Spleen (tissue), 11 donors: ENCODE data around the gene RBFOX1. TPM values are rescaled to one million over a fixed set of nuclear protein-coding genes. Genes with fewer than 3 reads are reported as not detected.

Experiments
- DNase-seq: peaks from one replicate; pipeline ENCODE4 v3.0.0-alpha.2; 2020
- H3K27ac ChIP-seq, 8 donors: fragments of 200-600 bp; sonication (generic) in 7 of 8; 1 replicate in 4 of 8; 2 replicates in 4 of 8; pipeline versions ENCODE4 v1.5.0 to v1.8.0; 2016 to 2021; ENCODE audit warnings: inconsistent platforms in 4 of 8, mild to moderate bottlenecking in 4 of 8, moderate library complexity in 1 of 8
- H3K27me3 ChIP-seq, 7 donors: fragments of 200-600 bp; sonication (generic) in 6 of 7; replicated peaks in 1 of 7; 1 replicate in 4 of 7; 2 replicates in 3 of 7; pipeline versions ENCODE4 v1.5.0 to v1.8.0; 2016 to 2021; ENCODE audit warnings: inconsistent platforms in 3 of 7, mild to moderate bottlenecking in 1 of 7
- H3K36me3 ChIP-seq, 6 donors: fragments of 200-600 bp; sonication (generic) in 5 of 6; 1 replicate in 4 of 6; 2 replicates in 2 of 6; pipeline versions ENCODE4 v1.5.0 to v1.8.0; 2016 to 2021; ENCODE audit warnings: inconsistent platforms in 2 of 6
- H3K4me1 ChIP-seq, 6 donors: fragments of 200-600 bp; sonication (generic) in 5 of 6; 1 replicate in 3 of 6; 2 replicates in 3 of 6; pipeline versions ENCODE4 v1.5.0 to v1.8.0; 2016 to 2021; ENCODE audit warnings: inconsistent platforms in 3 of 6
- H3K4me3 ChIP-seq, 8 donors: fragments of 200-600 bp; sonication (generic) in 7 of 8; 1 replicate in 4 of 8; 2 replicates in 4 of 8; pipeline versions ENCODE4 v1.5.0 to v1.8.0; 2016 to 2021; ENCODE audit warnings: inconsistent platforms in 4 of 8, mild to moderate bottlenecking in 4 of 8, moderate library complexity in 2 of 8
- H3K9me3 ChIP-seq, 8 donors: fragments of 200-600 bp; sonication (generic) in 7 of 8; 1 replicate in 4 of 8; 2 replicates in 4 of 8; pipeline versions ENCODE4 v1.5.0 to v1.8.0; 2016 to 2021; ENCODE audit warnings: inconsistent platforms in 4 of 8
- POLR2A ChIP-seq, 3 donors: fragments of 450-650 bp; IDR thresholded peaks; one replicate each; pipeline ENCODE4 v1.5.1; 2017; ENCODE audit warnings: antibody characterized with exemption in 3 of 3, mild to moderate bottlenecking in 1 of 3
- POLR2AphosphoS5 ChIP-seq, 3 donors: sonication (generic); formaldehyde crosslinking; IDR thresholded peaks; one replicate each; pipeline ENCODE4 v1.5.1; 2017; ENCODE audit warnings: antibody characterized with exemption in 3 of 3
- whole genome bisulfite sequencing, 5 donors: extraction: QIAGEN DNeasy Blood & Tissue Kit in 3 of 5; methylation state at CpG; one replicate each; pipeline versions ENCODE4 v1.1.5 to v1.1.7; 2013 to 2018; 5-methylcytosine and 5-hydroxymethylcytosine counted together
- intact Hi-C: fragments of 100-400 bp; cut with DNase I; formaldehyde crosslinking; loops from one replicate; pipeline ENCODE4 v1.15.0; 2023; ENCODE audit warnings: low total_unique reads
- polyA plus RNA-seq, 3 donors: library from polyadenylated mRNA; stranded (reverse); fragments of 200-250 nt; gene quantifications; one replicate each; pipeline ENCODE4 v1.2.1, GENCODE V29; 2013
- total RNA-seq, 7 donors: library from RNA; depleted of rRNA in 3 of 7; stranded (reverse); fragments of >200 nt in 3 of 7; fragmentation: NEBNext Ultra II Directional in 4 of 7; extraction: Animal tissue kit (Norgen Biotek cat#: 25700) in 4 of 7; gene quantifications; one replicate each; pipeline versions ENCODE4 v1.1.0 to v1.2.1, GENCODE V29; 2016 to 2021
- TF ChIP-seq, protein P1 (sequence below), 11 experiments: fragments of 200-600 bp in 7 of 11; fragments of 450-650 bp in 4 of 11; sonication (generic) in 4 of 11; IDR thresholded peaks in 8 of 11; conservative IDR thresholded peaks in 3 of 11; 1 replicate in 7 of 11; 2 replicates in 4 of 11; pipeline versions ENCODE4 v1.4.0 to v1.8.0; 2016 to 2021; ENCODE audit warnings: antibody characterized with exemption in 11 of 11, inconsistent platforms in 4 of 11, mild to moderate bottlenecking in 1 of 11
- donor health status: healthy with polysubstance abuse.
- donor health status: DM: no; HTN: no; CAD: no; lungs with moderate emphysema.
- donor health status: DM: no; HTN: no; CAD: no.
- donor health status: Bipolar disorder and iron deficiency.
- donor health status: healthy.
- donor health status: DM: no; HTN: no; CAD: no.
- donor health status: DM: yes; HTN: yes; CAD: no.

The RBFOX1 gene
- total and polyA plus RNA-seq, 10 donors, result 0.07 to 0.13 TPM; not detected in 8

DNA sequence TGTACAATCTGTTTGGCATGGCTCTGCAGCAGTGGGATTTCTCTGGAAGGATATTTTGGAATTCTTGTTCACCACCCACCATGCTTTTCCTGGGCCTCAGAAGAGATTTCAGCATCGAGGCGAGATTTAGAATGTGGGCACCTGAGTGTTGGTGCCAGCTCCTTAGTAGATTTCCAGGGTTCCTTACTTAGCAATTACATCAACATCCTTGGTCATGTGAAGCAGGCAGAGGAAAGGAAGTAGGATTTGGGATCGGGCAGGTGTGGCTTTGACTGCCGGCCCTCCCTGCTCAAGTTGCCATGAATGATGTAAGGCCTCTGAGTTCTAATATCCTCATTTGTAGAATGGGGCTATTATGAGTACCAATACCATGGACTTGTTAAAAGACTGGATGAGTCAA lies 13.1 kb upstream of the RBFOX1 start:
- no peak overlapping the region for H3K27ac ChIP-seq
- TF ChIP-seq, protein P1, sequence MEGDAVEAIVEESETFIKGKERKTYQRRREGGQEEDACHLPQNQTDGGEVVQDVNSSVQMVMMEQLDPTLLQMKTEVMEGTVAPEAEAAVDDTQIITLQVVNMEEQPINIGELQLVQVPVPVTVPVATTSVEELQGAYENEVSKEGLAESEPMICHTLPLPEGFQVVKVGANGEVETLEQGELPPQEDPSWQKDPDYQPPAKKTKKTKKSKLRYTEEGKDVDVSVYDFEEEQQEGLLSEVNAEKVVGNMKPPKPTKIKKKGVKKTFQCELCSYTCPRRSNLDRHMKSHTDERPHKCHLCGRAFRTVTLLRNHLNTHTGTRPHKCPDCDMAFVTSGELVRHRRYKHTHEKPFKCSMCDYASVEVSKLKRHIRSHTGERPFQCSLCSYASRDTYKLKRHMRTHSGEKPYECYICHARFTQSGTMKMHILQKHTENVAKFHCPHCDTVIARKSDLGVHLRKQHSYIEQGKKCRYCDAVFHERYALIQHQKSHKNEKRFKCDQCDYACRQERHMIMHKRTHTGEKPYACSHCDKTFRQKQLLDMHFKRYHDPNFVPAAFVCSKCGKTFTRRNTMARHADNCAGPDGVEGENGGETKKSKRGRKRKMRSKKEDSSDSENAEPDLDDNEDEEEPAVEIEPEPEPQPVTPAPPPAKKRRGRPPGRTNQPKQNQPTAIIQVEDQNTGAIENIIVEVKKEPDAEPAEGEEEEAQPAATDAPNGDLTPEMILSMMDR (IDR thresholded peaks at IDR 0.05 in 8 of 11, conservative IDR thresholded peaks at IDR 0.05 in 3 of 11), result no peak
- TF ChIP-seq POLR2AphosphoS5 (IDR thresholded peaks at IDR 0.05), result no peak
- TF ChIP-seq POLR2A (IDR thresholded peaks at IDR 0.05), result no peak
- DNase-seq, result no peak
- 76 to 86% (median 82%) methylated on average over 4 of the region's 4 CpGs for WGBS, 5 donors
- no peaks in the 10 kb centered on the region for H3K36me3 ChIP-seq
- H3K4me1 ChIP-seq, result no peaks in the 10 kb centered on the region
- intact Hi-C loops, result no loop called here
- no peak overlapping the region for H3K4me3 ChIP-seq
- no peaks in the 10 kb centered on the region for H3K27me3 ChIP-seq
- H3K9me3 ChIP-seq, result peaks cover 0 to 33% (median 5%) of the 10 kb centered on the region in 8 donors

DNA sequence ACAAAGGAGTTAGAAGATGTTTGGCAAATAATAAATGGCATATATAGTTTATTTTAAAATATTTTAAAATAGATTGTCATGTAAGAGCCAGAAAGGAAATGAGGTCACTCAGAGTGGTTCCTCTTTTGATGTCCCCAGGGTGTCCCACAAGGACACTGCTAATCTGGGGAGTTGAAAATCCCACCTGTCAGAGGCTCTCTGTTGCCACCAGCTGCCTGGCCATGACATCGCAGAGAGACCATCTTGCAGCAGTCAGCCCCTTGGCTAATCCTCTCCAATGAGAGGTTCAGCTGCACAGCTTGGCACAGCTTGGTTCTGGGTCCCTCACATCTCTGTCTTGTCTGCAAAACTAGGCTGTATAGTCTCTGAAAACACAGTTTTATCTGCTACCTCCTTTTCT lies 11.0 kb upstream of the RBFOX1 start:
- intact Hi-C loops, result no loop called here
- Histone ChIP-seq H3K4me3 (no peak overlapping the region), H3K4me1 (no peaks in the 10 kb centered on the region), H3K27me3 (no peaks in the 10 kb centered on the region), H3K9me3 (peaks cover 0 to 33% (median 5%) of the 10 kb centered on the region in 8 donors), H3K27ac (no peak overlapping the region), H3K36me3 (no peaks in the 10 kb centered on the region)
- no peak for DNase-seq
- no peak for TF ChIP-seq POLR2AphosphoS5 (IDR thresholded peaks at IDR 0.05)
- TF ChIP-seq POLR2A (IDR thresholded peaks at IDR 0.05), result no peak
- TF ChIP-seq, protein P1 (IDR thresholded peaks at IDR 0.05 in 8 of 11, conservative IDR thresholded peaks at IDR 0.05 in 3 of 11), result no peak
- 41 to 78% (median 52%) methylated on average over 1 of the region's 1 CpG for WGBS, 5 donors

DNA sequence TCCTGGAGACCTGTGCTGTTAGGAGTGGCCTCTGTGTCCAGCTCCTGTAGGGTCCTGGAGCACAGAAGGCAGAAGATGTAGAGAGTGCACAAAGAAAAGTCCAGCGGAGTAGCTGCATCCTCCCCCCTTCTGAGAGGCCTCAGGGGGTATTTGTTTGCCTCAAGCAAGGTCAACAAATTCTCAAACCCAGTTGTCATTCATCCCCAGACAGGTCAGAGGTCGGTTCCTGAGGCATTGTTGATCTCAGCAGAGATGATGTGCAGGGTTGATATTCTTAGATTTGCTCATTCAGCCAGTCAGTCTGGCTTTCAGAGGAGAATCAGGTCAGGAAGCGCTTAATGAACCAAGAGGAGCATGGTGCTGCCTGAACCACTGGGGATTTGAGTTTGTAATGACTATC lies 8.3 kb upstream of the RBFOX1 start:
- H3K4me1 ChIP-seq, result no peaks in the 10 kb centered on the region
- no peak overlapping the region for H3K4me3 ChIP-seq
- intact Hi-C loops, result no loop called here
- H3K36me3 ChIP-seq, result no peaks in the 10 kb centered on the region
- no peaks in the 10 kb centered on the region for H3K27me3 ChIP-seq
- 29 to 51% (median 49%) methylated on average over 3 of the region's 3 CpGs for WGBS, 5 donors
- DNase-seq, result no peak
- TF ChIP-seq, protein P1 (IDR thresholded peaks at IDR 0.05 in 8 of 11, conservative IDR thresholded peaks at IDR 0.05 in 3 of 11), result no peak
- no peak for TF ChIP-seq POLR2AphosphoS5 (IDR thresholded peaks at IDR 0.05)
- no peak for TF ChIP-seq POLR2A (IDR thresholded peaks at IDR 0.05)
- H3K9me3 ChIP-seq, result peaks cover 0 to 29% (median 5%) of the 10 kb centered on the region in 8 donors
- H3K27ac ChIP-seq, result no peak overlapping the region

DNA sequence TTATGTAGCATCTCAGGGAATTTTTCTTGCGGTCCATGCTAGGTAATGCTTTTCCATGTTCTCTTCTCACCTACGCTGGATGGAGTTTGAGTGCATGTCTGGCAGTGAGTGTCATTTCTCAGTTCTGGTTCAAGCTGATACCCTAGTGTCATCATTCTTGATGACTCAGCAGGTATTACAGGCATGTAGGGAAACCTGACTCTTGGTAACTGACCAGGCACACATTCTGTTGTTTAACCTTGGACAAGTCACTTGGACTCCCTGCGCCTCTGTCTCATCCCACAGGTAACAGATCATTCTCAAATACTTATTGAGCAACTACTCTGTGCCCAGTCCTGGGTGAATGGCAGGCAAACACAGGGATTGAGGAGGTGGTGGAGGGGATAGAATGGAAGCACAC lies 6.8 kb upstream of the RBFOX1 start:
- no peaks in the 10 kb centered on the region for H3K27me3 ChIP-seq
- intact Hi-C loops, result no loop called here
- peaks cover 0 to 14% (median under 1%) of the 10 kb centered on the region in 8 donors for H3K9me3 ChIP-seq
- H3K36me3 ChIP-seq, result no peaks in the 10 kb centered on the region
- no peak overlapping the region for H3K27ac ChIP-seq
- DNase-seq, result no peak
- WGBS, 5 donors, result 87 to 96% (median 91%) methylated on average over 3 of the region's 3 CpGs
- TF ChIP-seq, protein P1 (IDR thresholded peaks at IDR 0.05 in 8 of 11, conservative IDR thresholded peaks at IDR 0.05 in 3 of 11), result no peak
- no peak for TF ChIP-seq POLR2AphosphoS5 (IDR thresholded peaks at IDR 0.05)
- no peak for TF ChIP-seq POLR2A (IDR thresholded peaks at IDR 0.05)
- H3K4me1 ChIP-seq, result no peaks in the 10 kb centered on the region
- no peak overlapping the region for H3K4me3 ChIP-seq
